ENCODE measurements around the gene DCPS.
A peak's percentile ranks its signal among the peaks of the same experiment; 100 is the strongest.
"Not testable (repeated sequence)": the region's sequence is repeated elsewhere in the genome, so short reads cannot be mapped to it uniquely, and the experiment has no call there.

The DCPS gene

GRCh38 chr11:126366064-126366822, 62.4 kb downstream of the DCPS start:
- no peaks in the 10 kb centered on the region for H3K36me3 ChIP-seq (ENCODE audit: control insufficient read depth, insufficient read depth, low read length)
- H2BK15ac ChIP-seq (replicated peaks; ENCODE audit: low read depth): no peak overlapping the region
- no peaks in the 10 kb centered on the region for H3K79me2 ChIP-seq (ENCODE audit: control insufficient read depth, insufficient read depth, low read length)
- H3K79me1 ChIP-seq (ENCODE audit: low read length): peaks cover 7% of the 10 kb centered on the region
- no peak overlapping the region for H4K5ac ChIP-seq (ENCODE audit: low read length)
- peak overlapping the region; percentile 60 for H3K56ac ChIP-seq (ENCODE audit: low read length)
- no peak overlapping the region for H3K4ac ChIP-seq (ENCODE audit: low read depth, low read length)
- no peak overlapping the region for H3K27ac ChIP-seq (ENCODE audit: low read depth, low read length)
- H3K18ac ChIP-seq (ENCODE audit: low read length): no peak overlapping the region
- H4K8ac ChIP-seq (ENCODE audit: low read depth, low read length): no peak overlapping the region
- no peak overlapping the region for H3K4me3 ChIP-seq (ENCODE audit: low read length)
- no CpG with 5 or more reads among the region's 19 CpGs for WGBS (ENCODE audit: extremely low coverage, insufficient coverage, low lambda C conversion rate)
- H3K4me1 ChIP-seq (ENCODE audit: control insufficient read depth, low read depth, low read length): peaks cover 5% of the 10 kb centered on the region
- no peak overlapping the region for H2BK120ac ChIP-seq (ENCODE audit: low read depth, low read length)
- no peak overlapping the region for H2BK5ac ChIP-seq (ENCODE audit: low read length)
- no peak for DNase-seq
- H3K27me3 ChIP-seq (ENCODE audit: insufficient read depth, low read length, poor library complexity): no peaks in the 10 kb centered on the region
- H2AK5ac ChIP-seq (ENCODE audit: low read length): peak overlapping the region; percentile 90
- no peak overlapping the region for H3K4me2 ChIP-seq (ENCODE audit: low read length)
- peak overlapping the region; percentile 45 for H3K23ac ChIP-seq (ENCODE audit: low read length)
- peak overlapping the region; percentile 34 for H3K9ac ChIP-seq (ENCODE audit: low read length)

DNA sequence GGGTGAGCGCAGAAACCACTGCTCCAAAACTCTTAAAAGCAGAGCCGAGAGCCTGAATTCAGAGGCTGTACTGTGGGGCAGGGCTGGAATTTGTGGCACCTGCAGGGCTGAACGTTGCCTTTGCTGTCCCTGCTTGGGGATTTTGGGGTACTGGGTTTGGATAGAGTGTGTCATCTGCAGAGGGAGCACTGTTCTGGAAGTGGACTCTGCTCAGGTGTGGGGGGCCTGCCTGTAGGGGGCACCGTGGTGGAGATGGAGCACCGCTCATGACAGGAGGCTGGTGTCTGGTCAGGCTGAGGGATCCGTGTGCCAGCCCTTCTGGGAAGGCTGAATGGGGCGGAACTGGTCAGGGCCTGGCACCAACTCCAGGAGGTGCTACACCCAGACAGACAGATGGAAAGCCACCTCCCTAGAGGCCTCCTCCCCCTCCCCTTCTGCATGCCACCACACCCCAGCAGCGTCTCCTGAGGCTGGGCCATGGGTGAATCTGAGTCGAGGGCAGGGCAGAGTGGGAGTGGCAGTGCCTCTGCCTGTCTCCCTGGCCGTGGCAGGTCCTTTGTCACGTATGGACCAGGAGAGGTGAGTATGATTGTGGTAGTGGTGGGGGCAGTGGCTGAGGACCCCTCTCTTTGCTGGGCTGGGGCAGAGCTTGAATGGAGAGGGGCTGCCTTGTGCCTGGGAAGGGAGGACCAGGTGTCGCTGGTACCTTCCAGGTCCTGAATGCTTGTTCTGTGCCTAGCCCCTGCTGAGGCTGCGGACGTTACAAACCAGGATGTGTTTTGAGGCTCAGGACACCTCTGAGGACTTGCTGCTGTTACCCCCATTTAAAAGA, 63.2 kb downstream of the DCPS start:
- no CpG with 5 or more reads among the region's 14 CpGs for WGBS (ENCODE audit: extremely low coverage, insufficient coverage, low lambda C conversion rate)
- not testable (repeated sequence) for H3K79me1 ChIP-seq (ENCODE audit: low read length); H3K4me1 ChIP-seq (ENCODE audit: control insufficient read depth, low read depth, low read length); H2BK120ac ChIP-seq (ENCODE audit: low read depth, low read length); H3K4me2 ChIP-seq (ENCODE audit: low read length); DNase-seq; H3K27ac ChIP-seq (ENCODE audit: low read depth, low read length); H2AK5ac ChIP-seq (ENCODE audit: low read length); H3K27me3 ChIP-seq (ENCODE audit: insufficient read depth, low read length, poor library complexity); H3K4ac ChIP-seq (ENCODE audit: low read depth, low read length); H3K79me2 ChIP-seq (ENCODE audit: control insufficient read depth, insufficient read depth, low read length); H3K4me3 ChIP-seq (ENCODE audit: low read length); H4K5ac ChIP-seq (ENCODE audit: low read length); H2BK5ac ChIP-seq (ENCODE audit: low read length); H3K36me3 ChIP-seq (ENCODE audit: control insufficient read depth, insufficient read depth, low read length); H3K9ac ChIP-seq (ENCODE audit: low read length); H4K8ac ChIP-seq (ENCODE audit: low read depth, low read length); H3K18ac ChIP-seq (ENCODE audit: low read length); H2BK15ac ChIP-seq (replicated peaks; ENCODE audit: low read depth)
- peak overlapping the region; percentile 60 for H3K56ac ChIP-seq (ENCODE audit: low read length)
- H3K23ac ChIP-seq (ENCODE audit: low read length): peak overlapping the region; percentile 45

GRCh38 chr11:126367806-126368205, 63.9 kb downstream of the DCPS start:
- not testable (repeated sequence) for H3K36me3 ChIP-seq (ENCODE audit: control insufficient read depth, insufficient read depth, low read length); H3K27ac ChIP-seq (ENCODE audit: low read depth, low read length); H3K4me3 ChIP-seq (ENCODE audit: low read length); H2AK5ac ChIP-seq (ENCODE audit: low read length); H3K56ac ChIP-seq (ENCODE audit: low read length); H3K23ac ChIP-seq (ENCODE audit: low read length); H3K27me3 ChIP-seq (ENCODE audit: insufficient read depth, low read length, poor library complexity); H4K8ac ChIP-seq (ENCODE audit: low read depth, low read length); H3K4ac ChIP-seq (ENCODE audit: low read depth, low read length); H3K4me2 ChIP-seq (ENCODE audit: low read length); H2BK5ac ChIP-seq (ENCODE audit: low read length); H3K4me1 ChIP-seq (ENCODE audit: control insufficient read depth, low read depth, low read length); H3K18ac ChIP-seq (ENCODE audit: low read length); H3K9ac ChIP-seq (ENCODE audit: low read length); H2BK120ac ChIP-seq (ENCODE audit: low read depth, low read length); H4K5ac ChIP-seq (ENCODE audit: low read length); H2BK15ac ChIP-seq (replicated peaks; ENCODE audit: low read depth); H3K79me2 ChIP-seq (ENCODE audit: control insufficient read depth, insufficient read depth, low read length); H3K79me1 ChIP-seq (ENCODE audit: low read length); DNase-seq
- no CpG with 5 or more reads among the region's 5 CpGs for WGBS (ENCODE audit: extremely low coverage, insufficient coverage, low lambda C conversion rate)

DNA sequence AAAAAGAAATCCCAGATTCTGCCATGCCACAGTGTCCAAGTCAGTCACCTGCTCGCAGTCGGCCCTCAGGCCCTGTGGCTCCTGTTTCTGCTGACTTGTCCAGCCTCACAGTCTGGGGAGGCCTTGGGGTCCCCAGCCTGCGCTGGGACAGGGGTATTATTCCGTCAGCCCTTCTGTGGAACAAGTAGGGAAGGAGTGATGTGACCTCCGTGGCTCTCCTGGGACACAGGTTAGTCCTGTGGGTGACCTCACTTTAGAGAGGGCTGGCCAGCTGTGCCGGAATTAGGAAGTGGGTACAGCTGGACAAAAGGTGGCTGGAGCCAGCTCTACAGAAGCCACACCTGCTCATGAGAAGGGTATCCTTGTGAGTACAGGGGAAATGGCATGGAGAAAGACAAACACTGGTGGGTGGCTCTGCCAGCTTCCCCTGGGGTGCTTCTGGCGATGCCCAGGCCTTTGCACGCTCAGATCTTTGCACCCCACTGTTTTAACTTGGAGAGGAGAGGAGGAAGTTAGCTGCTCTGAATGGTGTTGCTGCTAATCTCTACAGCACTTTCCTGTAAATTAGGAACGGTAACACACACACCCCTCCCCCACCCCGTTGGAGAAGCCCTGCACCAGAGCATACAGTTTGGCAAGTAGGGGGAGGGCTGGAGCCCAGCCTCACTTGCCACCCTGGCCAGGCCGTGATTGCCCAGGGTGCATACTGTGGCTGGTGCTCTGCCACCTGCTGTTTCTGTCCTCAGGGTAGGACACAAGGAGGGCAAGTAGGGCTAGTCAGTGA, 64.7 kb downstream of the DCPS start:
- not testable (repeated sequence) for H3K4me1 ChIP-seq (ENCODE audit: control insufficient read depth, low read depth, low read length); H3K79me2 ChIP-seq (ENCODE audit: control insufficient read depth, insufficient read depth, low read length); H2BK5ac ChIP-seq (ENCODE audit: low read length); H3K4me3 ChIP-seq (ENCODE audit: low read length); H3K4me2 ChIP-seq (ENCODE audit: low read length); H3K4ac ChIP-seq (ENCODE audit: low read depth, low read length); H2BK15ac ChIP-seq (replicated peaks; ENCODE audit: low read depth); H2AK5ac ChIP-seq (ENCODE audit: low read length); H3K27me3 ChIP-seq (ENCODE audit: insufficient read depth, low read length, poor library complexity); H4K8ac ChIP-seq (ENCODE audit: low read depth, low read length); H3K9ac ChIP-seq (ENCODE audit: low read length); H3K27ac ChIP-seq (ENCODE audit: low read depth, low read length); H3K18ac ChIP-seq (ENCODE audit: low read length); H3K79me1 ChIP-seq (ENCODE audit: low read length); H4K5ac ChIP-seq (ENCODE audit: low read length); H3K36me3 ChIP-seq (ENCODE audit: control insufficient read depth, insufficient read depth, low read length); H2BK120ac ChIP-seq (ENCODE audit: low read depth, low read length)
- WGBS (ENCODE audit: extremely low coverage, insufficient coverage, low lambda C conversion rate): no CpG with 5 or more reads among the region's 11 CpGs
- peak overlapping the region; percentile 24 for H3K23ac ChIP-seq (ENCODE audit: low read length)
- peak; percentile 60 for DNase-seq
- H3K56ac ChIP-seq (ENCODE audit: low read length): peak overlapping the region; percentile 15

GRCh38 chr11:126370016-126370415, 66.2 kb downstream of the DCPS start:
- Histone ChIP-seq H3K4me2 (ENCODE audit: low read length) (no peak overlapping the region), H2BK120ac (ENCODE audit: low read depth, low read length) (no peak overlapping the region), H3K4me1 (ENCODE audit: control insufficient read depth, low read depth, low read length) (peaks cover 7% of the 10 kb centered on the region), H2BK15ac (replicated peaks; ENCODE audit: low read depth) (no peak overlapping the region), H3K56ac (ENCODE audit: low read length) (no peak overlapping the region), H4K8ac (ENCODE audit: low read depth, low read length) (no peak overlapping the region), H3K9ac (ENCODE audit: low read length) (no peak overlapping the region), H3K27ac (ENCODE audit: low read depth, low read length) (no peak overlapping the region), H2AK5ac (ENCODE audit: low read length) (no peak overlapping the region), H3K79me2 (ENCODE audit: control insufficient read depth, insufficient read depth, low read length) (no peaks in the 10 kb centered on the region), H3K23ac (ENCODE audit: low read length) (no peak overlapping the region), H3K4me3 (ENCODE audit: low read length) (no peak overlapping the region), H3K27me3 (ENCODE audit: insufficient read depth, low read length, poor library complexity) (no peaks in the 10 kb centered on the region), H3K4ac (ENCODE audit: low read depth, low read length) (no peak overlapping the region), H3K18ac (ENCODE audit: low read length) (no peak overlapping the region), H4K5ac (ENCODE audit: low read length) (no peak overlapping the region), H3K79me1 (ENCODE audit: low read length) (peaks cover 8% of the 10 kb centered on the region), H3K36me3 (ENCODE audit: control insufficient read depth, insufficient read depth, low read length) (no peaks in the 10 kb centered on the region), H2BK5ac (ENCODE audit: low read length) (no peak overlapping the region)
- no peak for DNase-seq
- no CpG with 5 or more reads among the region's 3 CpGs for WGBS (ENCODE audit: extremely low coverage, insufficient coverage, low lambda C conversion rate)

All from mesendoderm (in vitro differentiated cells).